Neural crest cell (in vitro differentiated cells): ENCODE results near the gene GATA2. TPM values are rescaled to one million over a fixed set of nuclear protein-coding genes. Genes with fewer than 3 reads are reported as not detected.

Source experiments
- DNase-seq: peaks from one replicate; pipeline ENCODE4 v3.0.0; 2021; ENCODE audit warnings: low read depth, mixed read lengths, low spot score
- H3K27ac Mint-ChIP-seq: one replicate; pipeline ENCODE4 v1.8.0; 2021; ENCODE audit warnings: mild to moderate bottlenecking, mixed read lengths; ENCODE audit not compliant: unreplicated experiment
- H3K27me3 Mint-ChIP-seq: 2 replicates; pipeline ENCODE4 v1.8.0; 2021; ENCODE audit warnings: low read depth, mild to moderate bottlenecking, mixed read lengths
- H3K36me3 Mint-ChIP-seq: 2 replicates; pipeline ENCODE4 v1.8.0; 2021; ENCODE audit warnings: low read depth, mild to moderate bottlenecking, mixed read lengths
- H3K4me1 Mint-ChIP-seq: 2 replicates; pipeline ENCODE4 v1.8.0; 2021; ENCODE audit warnings: mixed read lengths
- H3K4me3 Mint-ChIP-seq: one replicate; pipeline ENCODE4 v1.8.0; 2021; ENCODE audit warnings: mild to moderate bottlenecking, mixed read lengths
- H3K9me3 Mint-ChIP-seq: 2 replicates; pipeline ENCODE4 v1.8.0; 2021; ENCODE audit warnings: mixed read lengths
- long read RNA-seq: library from polyadenylated mRNA; unstranded; transcript quantifications from one replicate; pipeline ENCODE4 v2.0.0, GENCODE V29; 2020
- total RNA-seq: library from RNA; stranded (reverse); gene quantifications from 2 replicates; pipeline ENCODE4 v1.2.1, GENCODE V29; 2021
- TF ChIP-seq, protein P1 (sequence below): fragments of 200-600 bp; sonication (generic); conservative IDR thresholded peaks from 2 replicates; pipeline ENCODE4 v1.5.0; 2021; ENCODE audit warnings: antibody characterized with exemption, mild to moderate bottlenecking

Gene GATA2
- 0.30 and 0.52 TPM in 2 replicates for total RNA-seq
- long read RNA-seq, result 0 reads

DNA sequence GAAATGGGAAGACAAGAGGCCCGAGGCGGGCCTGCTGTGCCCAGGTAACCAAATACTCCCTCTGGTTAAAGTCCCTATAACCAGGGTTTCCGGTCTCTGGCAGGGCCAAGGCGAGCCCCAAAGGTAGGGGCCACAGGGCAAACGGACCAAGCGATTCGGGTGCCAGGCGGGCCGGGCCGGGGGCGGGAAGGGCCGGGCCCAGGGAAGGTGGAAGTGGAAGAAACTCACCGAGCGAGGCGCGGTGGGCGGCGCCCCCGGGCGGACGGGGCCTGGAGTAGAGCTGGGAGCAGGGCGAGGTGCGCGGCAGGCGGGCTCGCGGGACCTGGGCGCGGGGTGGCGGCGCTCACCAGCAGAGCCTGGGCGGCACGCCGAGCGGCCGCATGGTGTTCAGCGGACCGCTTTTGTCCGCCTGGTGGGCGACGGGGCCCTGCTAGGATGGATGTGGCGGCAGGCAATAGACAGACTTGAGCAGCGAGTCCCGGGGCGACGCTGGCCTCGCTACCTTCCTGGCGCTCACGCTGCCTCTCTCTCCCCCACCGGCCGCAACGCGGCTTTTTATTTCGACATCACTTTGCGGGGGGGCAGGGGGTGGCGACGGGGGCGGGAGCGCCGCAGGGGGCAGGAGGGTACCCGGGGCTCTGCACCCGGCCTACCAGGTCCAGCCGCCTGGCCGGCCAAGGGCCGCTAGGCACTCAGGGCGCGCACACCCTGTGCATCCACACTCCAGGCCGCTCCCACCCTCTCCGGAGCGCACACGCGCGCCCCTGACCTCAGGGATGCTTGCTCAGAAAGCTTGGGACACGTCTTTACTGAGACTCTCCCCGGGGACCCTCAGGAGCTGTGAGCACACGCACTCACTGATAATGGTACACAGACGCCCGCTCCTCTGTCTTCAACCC is at the start of gene GATA2:
GATA2 (minus strand) TSS at position 531 of the 899 bp plus-strand sequence. CDS start 6,170 bp downstream, outside the sequence.
- H3K4me1 Mint-ChIP-seq, result peaks cover 13% of the 10 kb centered on the region
- no peak within 1 kb of the TSS for H3K27ac Mint-ChIP-seq
- TF ChIP-seq, protein P1, sequence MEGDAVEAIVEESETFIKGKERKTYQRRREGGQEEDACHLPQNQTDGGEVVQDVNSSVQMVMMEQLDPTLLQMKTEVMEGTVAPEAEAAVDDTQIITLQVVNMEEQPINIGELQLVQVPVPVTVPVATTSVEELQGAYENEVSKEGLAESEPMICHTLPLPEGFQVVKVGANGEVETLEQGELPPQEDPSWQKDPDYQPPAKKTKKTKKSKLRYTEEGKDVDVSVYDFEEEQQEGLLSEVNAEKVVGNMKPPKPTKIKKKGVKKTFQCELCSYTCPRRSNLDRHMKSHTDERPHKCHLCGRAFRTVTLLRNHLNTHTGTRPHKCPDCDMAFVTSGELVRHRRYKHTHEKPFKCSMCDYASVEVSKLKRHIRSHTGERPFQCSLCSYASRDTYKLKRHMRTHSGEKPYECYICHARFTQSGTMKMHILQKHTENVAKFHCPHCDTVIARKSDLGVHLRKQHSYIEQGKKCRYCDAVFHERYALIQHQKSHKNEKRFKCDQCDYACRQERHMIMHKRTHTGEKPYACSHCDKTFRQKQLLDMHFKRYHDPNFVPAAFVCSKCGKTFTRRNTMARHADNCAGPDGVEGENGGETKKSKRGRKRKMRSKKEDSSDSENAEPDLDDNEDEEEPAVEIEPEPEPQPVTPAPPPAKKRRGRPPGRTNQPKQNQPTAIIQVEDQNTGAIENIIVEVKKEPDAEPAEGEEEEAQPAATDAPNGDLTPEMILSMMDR, result peak; percentile 44
- H3K27me3 Mint-ChIP-seq, result peaks cover 95% of the 10 kb centered on the region
- H3K4me3 Mint-ChIP-seq, result peak within 1 kb of the TSS; percentile 31
- no peaks in the 10 kb centered on the region for H3K9me3 Mint-ChIP-seq
- H3K36me3 Mint-ChIP-seq, result peaks cover 3% of the 10 kb centered on the region
- no peak for DNase-seq

DNA sequence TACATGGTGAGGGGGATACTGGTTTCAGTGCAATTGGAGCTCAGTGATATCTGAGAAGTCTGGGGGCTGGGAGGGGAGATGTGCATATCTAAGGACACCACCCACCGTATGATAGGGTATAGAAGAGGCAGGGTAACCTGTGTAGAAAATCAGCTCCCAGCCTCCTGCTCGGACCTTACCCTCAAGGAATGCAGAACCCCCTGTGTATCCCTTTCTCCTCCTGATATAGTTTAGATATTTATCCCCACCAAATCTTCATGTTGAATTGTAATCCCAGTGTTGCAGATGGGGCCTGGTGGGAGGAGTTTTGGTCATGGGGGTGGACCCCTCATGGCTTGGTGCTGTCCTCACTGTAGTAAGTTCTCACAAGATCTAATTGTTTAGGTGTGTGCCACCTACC is 48.2 kb upstream of the GATA2 start:
- Mint-ChIP-seq H3K36me3 (peaks cover 4% of the 10 kb centered on the region), H3K4me1 (peaks cover 3% of the 10 kb centered on the region)

DNA sequence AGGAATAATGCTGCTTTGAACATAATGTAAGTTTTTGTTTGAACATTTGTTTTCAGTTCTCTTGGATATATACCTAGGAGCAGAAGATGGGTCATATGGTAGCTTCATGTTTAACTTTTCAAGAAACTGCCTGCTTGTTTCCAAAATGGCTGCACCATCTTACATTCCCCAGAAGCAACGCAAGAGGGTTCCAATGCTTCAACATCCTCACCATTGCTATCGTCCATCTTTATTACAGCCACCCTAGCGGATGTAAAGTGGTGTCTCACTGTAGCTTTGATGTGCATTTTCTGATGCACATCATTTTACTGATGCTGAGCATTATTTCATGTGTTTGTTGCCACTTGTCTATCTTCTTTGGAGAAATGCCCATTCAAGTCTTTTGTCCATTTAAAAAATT is 46.4 kb upstream of the GATA2 start:
- Mint-ChIP-seq H3K36me3 (peaks cover 4% of the 10 kb centered on the region), H3K27ac (no peak overlapping the region), H3K9me3 (peaks cover 3% of the 10 kb centered on the region), H3K4me3 (no peak overlapping the region), H3K4me1 (peaks cover 3% of the 10 kb centered on the region), H3K27me3 (peaks cover 30% of the 10 kb centered on the region)
- TF ChIP-seq, protein P1, result no peak
- DNase-seq, result no peak

More for the DNA sequence above, 48.2 kb upstream of the GATA2 start:
- Mint-ChIP-seq H3K27ac (no peak overlapping the region), H3K9me3 (peaks cover 5% of the 10 kb centered on the region), H3K4me3 (no peak overlapping the region), H3K27me3 (peaks cover 21% of the 10 kb centered on the region)
- TF ChIP-seq, protein P1, result no peak
- DNase-seq, result no peak

DNA sequence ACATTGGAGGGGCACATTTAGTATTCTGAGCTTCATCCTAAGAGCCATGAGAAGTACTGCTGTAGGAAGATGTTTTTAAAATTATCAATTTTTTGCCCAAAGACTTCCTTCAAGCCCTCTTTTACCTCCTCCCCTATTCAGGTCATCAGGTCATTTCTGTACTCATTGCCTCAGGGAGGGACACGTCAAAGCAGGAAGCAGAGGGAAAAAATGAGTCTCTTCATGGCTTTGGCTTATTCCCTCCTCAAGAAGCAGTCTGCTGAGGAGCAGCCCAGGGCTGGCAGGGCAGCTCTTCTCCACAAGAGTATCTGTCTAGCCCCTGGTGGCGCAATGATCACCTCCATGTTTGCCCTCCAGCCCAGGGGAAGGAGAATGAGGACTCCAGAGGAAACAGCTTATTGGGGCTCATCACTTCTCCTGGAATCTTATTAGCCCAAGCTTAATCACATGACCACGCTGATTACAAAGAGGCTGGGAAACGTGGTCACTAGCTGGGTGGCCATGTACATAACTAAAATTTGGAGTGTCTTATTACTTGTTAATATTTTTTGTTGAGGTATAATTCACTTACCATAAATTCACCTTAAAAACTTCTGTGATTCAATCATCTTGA is 44.2 kb upstream of the GATA2 start:
- no peaks in the 10 kb centered on the region for H3K9me3 Mint-ChIP-seq
- no peak overlapping the region for H3K4me3 Mint-ChIP-seq
- no peak overlapping the region for H3K27ac Mint-ChIP-seq

More for the DNA sequence above, 44.2 kb upstream of the GATA2 start:
- no peaks in the 10 kb centered on the region for H3K36me3 Mint-ChIP-seq
- H3K27me3 Mint-ChIP-seq, result peaks cover 42% of the 10 kb centered on the region
- DNase-seq, result no peak
- H3K4me1 Mint-ChIP-seq, result peaks cover 3% of the 10 kb centered on the region
- TF ChIP-seq, protein P1, result no peak
